ENCODE measurements around the gene EVI5. TPM values are rescaled to one million over a fixed set of nuclear protein-coding genes. Genes with fewer than 3 reads are reported as not detected.

EVI5 gene
- total RNA-seq, 1 experiment from 2014 or later: 11.4 TPM

- ChIA-PET POLR2A (no interaction called here), CTCF (no interaction called here)
- no peaks in the 10 kb centered on the region for H3K27me3 Mint-ChIP-seq (ENCODE audit: low read depth)
- ATAC-seq: no peak
- no peak overlapping the region for H3K4me3 Mint-ChIP-seq
- no peak for TF ChIP-seq ZNF121 (CRISPR knock-in tag; IDR thresholded peaks at IDR 0.05)
- no peak for TF ChIP-seq E2F1 (CRISPR knock-in tag; IDR thresholded peaks at IDR 0.05)
- no peak for TF ChIP-seq TEAD1 (CRISPR knock-in tag; IDR thresholded peaks at IDR 0.05)
- TF ChIP-seq, protein P1, sequence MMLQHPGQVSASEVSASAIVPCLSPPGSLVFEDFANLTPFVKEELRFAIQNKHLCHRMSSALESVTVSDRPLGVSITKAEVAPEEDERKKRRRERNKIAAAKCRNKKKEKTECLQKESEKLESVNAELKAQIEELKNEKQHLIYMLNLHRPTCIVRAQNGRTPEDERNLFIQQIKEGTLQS (CRISPR knock-in tag; conservative IDR thresholded peaks at IDR 0.05): no peak
- TF ChIP-seq ESRRA (CRISPR knock-in tag; IDR thresholded peaks at IDR 0.05; ENCODE audit: borderline replicate concordance): no peak
- TF ChIP-seq IRF2 (CRISPR knock-in tag; IDR thresholded peaks at IDR 0.05; ENCODE audit: borderline replicate concordance, low read depth): no peak
- TF ChIP-seq ZNF317 (CRISPR knock-in tag; IDR thresholded peaks at IDR 0.05; ENCODE audit: borderline replicate concordance, low read depth): no peak
- TF ChIP-seq ETV6 (CRISPR knock-in tag; IDR thresholded peaks at IDR 0.05): no peak
- TF ChIP-seq TCF7 (CRISPR knock-in tag; IDR thresholded peaks at IDR 0.05; ENCODE audit: low read depth): no peak
- no peak for TF ChIP-seq GRHL2 (CRISPR knock-in tag; IDR thresholded peaks at IDR 0.05; ENCODE audit: insufficient replicate concordance, severe bottlenecking)
- no peak for TF ChIP-seq PRRX2 (CRISPR knock-in tag; IDR thresholded peaks at IDR 0.05)
- no peak for TF ChIP-seq ZNF671 (CRISPR knock-in tag; IDR thresholded peaks at IDR 0.05)
- TF ChIP-seq, protein P2, sequence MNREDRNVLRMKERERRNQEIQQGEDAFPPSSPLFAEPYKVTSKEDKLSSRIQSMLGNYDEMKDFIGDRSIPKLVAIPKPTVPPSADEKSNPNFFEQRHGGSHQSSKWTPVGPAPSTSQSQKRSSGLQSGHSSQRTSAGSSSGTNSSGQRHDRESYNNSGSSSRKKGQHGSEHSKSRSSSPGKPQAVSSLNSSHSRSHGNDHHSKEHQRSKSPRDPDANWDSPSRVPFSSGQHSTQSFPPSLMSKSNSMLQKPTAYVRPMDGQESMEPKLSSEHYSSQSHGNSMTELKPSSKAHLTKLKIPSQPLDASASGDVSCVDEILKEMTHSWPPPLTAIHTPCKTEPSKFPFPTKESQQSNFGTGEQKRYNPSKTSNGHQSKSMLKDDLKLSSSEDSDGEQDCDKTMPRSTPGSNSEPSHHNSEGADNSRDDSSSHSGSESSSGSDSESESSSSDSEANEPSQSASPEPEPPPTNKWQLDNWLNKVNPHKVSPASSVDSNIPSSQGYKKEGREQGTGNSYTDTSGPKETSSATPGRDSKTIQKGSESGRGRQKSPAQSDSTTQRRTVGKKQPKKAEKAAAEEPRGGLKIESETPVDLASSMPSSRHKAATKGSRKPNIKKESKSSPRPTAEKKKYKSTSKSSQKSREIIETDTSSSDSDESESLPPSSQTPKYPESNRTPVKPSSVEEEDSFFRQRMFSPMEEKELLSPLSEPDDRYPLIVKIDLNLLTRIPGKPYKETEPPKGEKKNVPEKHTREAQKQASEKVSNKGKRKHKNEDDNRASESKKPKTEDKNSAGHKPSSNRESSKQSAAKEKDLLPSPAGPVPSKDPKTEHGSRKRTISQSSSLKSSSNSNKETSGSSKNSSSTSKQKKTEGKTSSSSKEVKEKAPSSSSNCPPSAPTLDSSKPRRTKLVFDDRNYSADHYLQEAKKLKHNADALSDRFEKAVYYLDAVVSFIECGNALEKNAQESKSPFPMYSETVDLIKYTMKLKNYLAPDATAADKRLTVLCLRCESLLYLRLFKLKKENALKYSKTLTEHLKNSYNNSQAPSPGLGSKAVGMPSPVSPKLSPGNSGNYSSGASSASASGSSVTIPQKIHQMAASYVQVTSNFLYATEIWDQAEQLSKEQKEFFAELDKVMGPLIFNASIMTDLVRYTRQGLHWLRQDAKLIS (CRISPR knock-in tag; IDR thresholded peaks at IDR 0.05; ENCODE audit: borderline replicate concordance): no peak
- TF ChIP-seq MLX (CRISPR knock-in tag; IDR thresholded peaks at IDR 0.05): no peak
- no peak for TF ChIP-seq NFATC4 (CRISPR knock-in tag; IDR thresholded peaks at IDR 0.05)
- no peak for TF ChIP-seq ATF1 (CRISPR knock-in tag; IDR thresholded peaks at IDR 0.05)
- no peaks in the 10 kb centered on the region for H3K9me3 Mint-ChIP-seq
- no peaks in the 10 kb centered on the region for H3K36me3 Mint-ChIP-seq
- DNase-seq (ENCODE audit: low spot score): no peak
- no peaks in the 10 kb centered on the region for H3K4me1 Mint-ChIP-seq
- H3K27ac Mint-ChIP-seq: no peak overlapping the region
Observed at GRCh38 chr1:92572520-92572919, 212.4 kb downstream of the EVI5 start.

DNA sequence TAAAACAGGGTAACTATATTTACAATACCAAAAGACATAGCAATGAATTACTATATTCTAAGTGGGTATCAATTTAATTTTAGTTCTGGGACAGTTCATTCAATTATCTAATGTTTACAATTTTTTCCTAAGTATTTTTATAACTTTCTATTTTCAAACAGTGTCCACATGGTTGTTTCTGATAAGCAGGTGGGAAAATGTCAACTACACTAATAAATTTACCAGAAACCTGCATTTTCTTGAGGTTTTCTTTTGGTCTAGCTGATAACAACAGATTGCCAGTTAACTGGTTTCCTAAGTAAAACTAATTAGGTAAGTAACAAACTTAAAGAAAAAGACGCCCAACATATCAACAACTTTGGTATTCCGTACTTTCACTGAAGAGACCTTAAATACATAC is 213.3 kb downstream of the EVI5 start:
- Mint-ChIP-seq H3K27ac (no peak overlapping the region), H3K9me3 (no peaks in the 10 kb centered on the region), H3K4me3 (no peak overlapping the region), H3K4me1 (no peaks in the 10 kb centered on the region), H3K27me3 (ENCODE audit: low read depth) (no peaks in the 10 kb centered on the region), H3K36me3 (no peaks in the 10 kb centered on the region)
- ChIA-PET POLR2A (no interaction called here), CTCF (interaction anchor here (1.0 kb wide), 1 partner anchor 261 kb away, joined by 3 read pairs; no protein-coding TSS in a partner anchor)
- DNase-seq (ENCODE audit: low spot score): no peak
- ATAC-seq: no peak
- TF ChIP-seq ZBTB21 (CRISPR knock-in tag; IDR thresholded peaks at IDR 0.05; ENCODE audit: borderline replicate concordance): no peak
- no peak for TF ChIP-seq CREB1 (CRISPR knock-in tag; IDR thresholded peaks at IDR 0.05)
- no peak for TF ChIP-seq GABPB1 (CRISPR knock-in tag; IDR thresholded peaks at IDR 0.05)
